Loucy (cell line): Measurements from ENCODE around the gene SLC7A10.

Experiments
- H2AFZ ChIP-seq: fragments of 200-600 bp; sonication (generic); 2 replicates; pipeline ENCODE4 v1.6.0; 2016; ENCODE audit warnings: antibody characterized with exemption, mild to moderate bottlenecking, low read length, moderate library complexity
- H3F3A ChIP-seq: fragments of 200-600 bp; 2 replicates; pipeline ENCODE4 v1.6.0; 2016; ENCODE audit warnings: antibody characterized with exemption, low read depth, mild to moderate bottlenecking
- H3K27me3 ChIP-seq: fragments of 200-600 bp; sonication (generic); 2 replicates; pipeline ENCODE4 v1.6.1; 2014; ENCODE audit warnings: low read length, mild to moderate bottlenecking; ENCODE audit not compliant: insufficient read depth, poor library complexity, severe bottlenecking
- H3K36me3 ChIP-seq: fragments of 200-600 bp; sonication (generic); 2 replicates; pipeline ENCODE4 v1.6.1; 2016; ENCODE audit warnings: low read length; ENCODE audit not compliant: insufficient read depth
- H3K4me1 ChIP-seq: fragments of 200-600 bp; sonication (generic); 2 replicates; pipeline ENCODE4 v1.5.1; 2014; ENCODE audit warnings: low read length, mild to moderate bottlenecking; ENCODE audit not compliant: insufficient read depth, poor library complexity, severe bottlenecking
- H3K4me2 ChIP-seq: fragments of 200-600 bp; sonication (generic); 2 replicates; pipeline ENCODE4 v1.6.0; 2014; ENCODE audit warnings: antibody characterized with exemption, low read length, low read depth, mild to moderate bottlenecking; ENCODE audit not compliant: poor library complexity, severe bottlenecking
- H3K4me3 ChIP-seq: fragments of 200-600 bp; sonication (generic); 2 replicates; pipeline ENCODE4 v1.5.1; 2014; ENCODE audit warnings: low read length, mild to moderate bottlenecking, mixed read lengths; ENCODE audit not compliant: poor library complexity, severe bottlenecking
- H3K79me2 ChIP-seq: fragments of 200-600 bp; sonication (generic); 2 replicates; pipeline ENCODE4 v1.6.1; 2014; ENCODE audit warnings: low read length; ENCODE audit not compliant: insufficient read depth
- H3K9ac ChIP-seq: fragments of 200-600 bp; sonication (generic); 2 replicates; pipeline ENCODE4 v1.6.0; 2014; ENCODE audit warnings: mild to moderate bottlenecking, low read depth, low read length, moderate library complexity; ENCODE audit not compliant: poor library complexity, severe bottlenecking
- H3K9me2 ChIP-seq: fragments of 200-600 bp; sonication (generic); replicated peaks from 2 replicates; pipeline ENCODE4 v1.6.1; 2016; ENCODE audit warnings: low read depth, low read length, mixed read lengths
- H3K9me3 ChIP-seq: fragments of 200-600 bp; sonication (generic); 2 replicates; pipeline ENCODE4 v1.6.1; 2014; ENCODE audit warnings: mild to moderate bottlenecking, antibody characterized with exemption, low read length, low read depth; ENCODE audit not compliant: insufficient read depth
- H4K20me1 ChIP-seq: fragments of 200-600 bp; sonication (generic); 2 replicates; pipeline ENCODE4 v1.6.0; 2014; ENCODE audit warnings: antibody characterized with exemption, low read length, mild to moderate bottlenecking; ENCODE audit not compliant: insufficient read depth, poor library complexity, severe bottlenecking
- EZH2phosphoT487 ChIP-seq: fragments of 200-600 bp; IDR thresholded peaks from 2 replicates; pipeline ENCODE4 v1.6.1; 2018; ENCODE audit warnings: antibody characterized with exemption, mild to moderate bottlenecking, moderate library complexity, borderline replicate concordance
- TF ChIP-seq, protein P1 (sequence below): fragments of 200-600 bp; sonication (generic); conservative IDR thresholded peaks from 2 replicates; pipeline ENCODE4 v1.5.1; 2014; ENCODE audit warnings: mild to moderate bottlenecking, antibody characterized with exemption, low read length

SLC7A10 gene

DNA sequence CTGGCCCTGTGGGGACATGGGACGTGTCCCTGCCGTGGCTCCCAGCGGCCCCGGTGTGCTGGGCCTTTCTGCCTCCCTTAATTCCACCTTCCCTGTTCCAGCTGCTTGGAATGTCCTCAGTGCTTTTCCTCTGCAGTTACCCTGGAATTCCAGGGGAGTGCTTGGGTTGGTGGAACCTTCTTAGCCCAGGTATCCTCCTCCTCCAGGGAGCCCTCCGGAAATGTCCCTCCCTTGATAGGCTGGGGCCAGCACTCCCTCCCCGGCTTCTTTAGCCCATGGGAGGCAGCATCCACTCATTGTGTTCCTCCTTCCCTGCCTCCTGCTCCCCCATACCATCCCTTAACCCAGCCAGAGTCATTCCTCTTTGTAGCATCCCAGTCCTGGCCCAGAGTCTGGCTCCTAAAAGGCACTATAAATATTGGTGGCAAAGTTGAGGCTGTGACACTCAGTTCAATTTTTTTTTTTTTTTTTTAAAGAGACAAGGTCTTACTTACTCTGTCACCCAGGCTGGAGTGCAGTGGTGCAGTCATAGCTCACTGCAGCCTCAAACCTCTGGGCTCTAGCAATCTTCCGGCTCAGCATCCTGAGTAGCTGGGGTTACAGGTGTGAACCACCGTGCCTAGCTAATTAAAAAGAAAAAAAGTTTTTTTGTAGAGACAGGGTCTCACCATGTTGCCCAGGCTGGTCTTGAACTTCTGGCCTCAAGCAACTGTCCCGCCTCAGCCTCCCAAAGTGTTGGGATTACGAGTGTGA lies 13.7 kb upstream of the SLC7A10 start:
- H3K4me3 ChIP-seq, result no peak overlapping the region
- no peak overlapping the region for H3K4me2 ChIP-seq
- no peak overlapping the region for H3K9ac ChIP-seq
- H4K20me1 ChIP-seq, result no peaks in the 10 kb centered on the region
- no peaks in the 10 kb centered on the region for H3K27me3 ChIP-seq
- no peaks in the 10 kb centered on the region for H3K9me3 ChIP-seq
- H3K4me1 ChIP-seq, result no peaks in the 10 kb centered on the region
- no peaks in the 10 kb centered on the region for H3K79me2 ChIP-seq
- H3K36me3 ChIP-seq, result no peaks in the 10 kb centered on the region
- no peaks in the 10 kb centered on the region for H3K9me2 ChIP-seq
- TF ChIP-seq EZH2phosphoT487, result no peak
- TF ChIP-seq, protein P1, sequence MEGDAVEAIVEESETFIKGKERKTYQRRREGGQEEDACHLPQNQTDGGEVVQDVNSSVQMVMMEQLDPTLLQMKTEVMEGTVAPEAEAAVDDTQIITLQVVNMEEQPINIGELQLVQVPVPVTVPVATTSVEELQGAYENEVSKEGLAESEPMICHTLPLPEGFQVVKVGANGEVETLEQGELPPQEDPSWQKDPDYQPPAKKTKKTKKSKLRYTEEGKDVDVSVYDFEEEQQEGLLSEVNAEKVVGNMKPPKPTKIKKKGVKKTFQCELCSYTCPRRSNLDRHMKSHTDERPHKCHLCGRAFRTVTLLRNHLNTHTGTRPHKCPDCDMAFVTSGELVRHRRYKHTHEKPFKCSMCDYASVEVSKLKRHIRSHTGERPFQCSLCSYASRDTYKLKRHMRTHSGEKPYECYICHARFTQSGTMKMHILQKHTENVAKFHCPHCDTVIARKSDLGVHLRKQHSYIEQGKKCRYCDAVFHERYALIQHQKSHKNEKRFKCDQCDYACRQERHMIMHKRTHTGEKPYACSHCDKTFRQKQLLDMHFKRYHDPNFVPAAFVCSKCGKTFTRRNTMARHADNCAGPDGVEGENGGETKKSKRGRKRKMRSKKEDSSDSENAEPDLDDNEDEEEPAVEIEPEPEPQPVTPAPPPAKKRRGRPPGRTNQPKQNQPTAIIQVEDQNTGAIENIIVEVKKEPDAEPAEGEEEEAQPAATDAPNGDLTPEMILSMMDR, result no peak
- H2AFZ ChIP-seq, result no peak overlapping the region
- H3F3A ChIP-seq, result no peaks in the 10 kb centered on the region

DNA sequence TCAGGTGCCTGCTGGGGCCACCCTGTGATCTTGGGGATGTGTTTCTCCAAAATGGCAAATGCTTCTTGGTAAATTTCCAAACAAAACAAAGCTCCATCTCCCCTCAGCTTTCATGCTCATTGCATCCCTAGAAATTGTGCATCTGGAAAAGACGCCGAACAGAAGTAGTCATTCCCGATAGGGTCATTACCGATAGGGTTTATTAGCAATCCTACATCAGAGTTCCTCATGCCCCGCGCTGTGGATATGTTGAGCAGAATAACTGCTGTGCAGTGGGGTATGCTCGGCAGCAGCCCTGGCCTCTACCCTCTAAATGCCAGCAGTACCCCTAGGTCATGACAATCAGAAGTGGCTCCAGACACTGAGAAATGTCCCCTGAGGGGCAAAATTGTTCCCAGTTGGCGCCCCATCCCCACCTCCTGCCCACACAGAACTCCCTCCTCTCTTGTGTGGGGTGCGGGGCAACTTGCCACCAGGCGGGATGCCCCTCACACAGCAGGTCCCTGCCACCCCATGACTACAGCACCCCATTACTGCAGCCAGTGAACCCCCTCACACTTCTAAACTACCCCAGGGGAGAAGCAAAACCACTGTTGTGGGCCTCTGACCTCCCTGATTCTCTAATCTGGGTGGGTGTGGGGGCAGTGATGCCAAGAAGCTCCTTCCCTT lies 13.0 kb upstream of the SLC7A10 start:
- H3K9me2 ChIP-seq, result no peaks in the 10 kb centered on the region
- no peaks in the 10 kb centered on the region for H3K79me2 ChIP-seq
- no peaks in the 10 kb centered on the region for H3K36me3 ChIP-seq
- no peaks in the 10 kb centered on the region for H4K20me1 ChIP-seq
- no peak overlapping the region for H3K4me3 ChIP-seq
- H3K4me2 ChIP-seq, result no peak overlapping the region
- no peaks in the 10 kb centered on the region for H3K9me3 ChIP-seq
- no peak overlapping the region for H3K9ac ChIP-seq
- no peaks in the 10 kb centered on the region for H3K4me1 ChIP-seq
- no peaks in the 10 kb centered on the region for H3K27me3 ChIP-seq
- TF ChIP-seq EZH2phosphoT487, result no peak
- TF ChIP-seq, protein P1, result no peak
- no peak overlapping the region for H2AFZ ChIP-seq
- no peaks in the 10 kb centered on the region for H3F3A ChIP-seq

DNA sequence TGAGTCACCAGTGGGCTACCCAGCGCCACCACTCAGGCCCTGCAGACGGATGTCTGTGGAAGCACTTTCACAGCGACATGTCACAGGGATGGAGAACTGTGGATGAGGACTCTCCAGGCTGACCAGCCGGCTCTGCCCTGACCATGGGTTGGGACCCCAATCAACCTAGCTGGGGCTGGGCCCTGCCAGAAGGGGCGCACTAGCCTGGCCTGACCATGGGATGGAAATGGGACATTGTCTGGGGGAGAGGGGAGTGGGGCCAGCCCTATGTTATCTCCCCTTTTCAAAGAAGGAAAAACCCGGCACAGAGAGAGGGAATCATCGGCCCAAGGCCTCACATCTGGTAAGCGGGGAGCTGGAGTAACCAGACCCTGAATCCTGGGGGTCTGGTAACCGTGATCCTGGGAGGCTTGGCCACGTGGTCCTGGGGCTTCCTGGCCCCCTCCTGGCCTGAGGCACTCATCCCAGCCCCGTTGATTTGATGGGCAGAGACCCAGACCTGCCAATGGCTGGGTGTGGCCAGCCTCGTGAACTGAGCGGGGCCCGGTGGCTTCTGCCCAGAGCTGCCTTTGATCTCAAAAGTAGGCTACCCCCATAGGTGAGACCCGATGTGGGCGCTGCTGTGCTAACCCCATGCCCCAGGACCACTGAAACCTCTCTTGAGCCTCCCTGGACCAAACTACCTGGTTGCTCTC lies 11.2 kb upstream of the SLC7A10 start:
- Histone ChIP-seq H4K20me1 (no peaks in the 10 kb centered on the region), H3F3A (no peaks in the 10 kb centered on the region), H3K9ac (no peak overlapping the region), H3K4me1 (no peaks in the 10 kb centered on the region), H3K79me2 (no peaks in the 10 kb centered on the region), H3K36me3 (no peaks in the 10 kb centered on the region), H3K4me2 (no peak overlapping the region), H3K27me3 (no peaks in the 10 kb centered on the region), H3K9me2 (no peaks in the 10 kb centered on the region), H3K4me3 (no peak overlapping the region), H2AFZ (no peak overlapping the region), H3K9me3 (no peaks in the 10 kb centered on the region)
- TF ChIP-seq, protein P1, result no peak
- TF ChIP-seq EZH2phosphoT487, result no peak
